Measurements from ENCODE around the gene CACNG1. TPM values are rescaled to one million over a fixed set of nuclear protein-coding genes. Genes with fewer than 3 reads are reported as not detected.

CACNG1 gene
- total RNA-seq, 1 experiment from 2014 or later = not detected

- Histone ChIP-seq H3K14ac (ENCODE audit: insufficient read depth, low read length) (no peak overlapping the region), H3K23me2 (ENCODE audit: insufficient read length, low read depth, low read length, poor library complexity, severe bottlenecking) (no peaks in the 10 kb centered on the region), H3K9me3 (ENCODE audit: control insufficient read depth, low read depth, low read length) (no peaks in the 10 kb centered on the region), H3K4me2 (ENCODE audit: insufficient read depth, insufficient read length, low read length) (no peak overlapping the region), H3K9ac (ENCODE audit: extremely low read depth, insufficient read length, low read length) (no peak overlapping the region), H2BK12ac (ENCODE audit: insufficient read length, low read depth, low read length) (no peak overlapping the region), H3K23ac (ENCODE audit: insufficient read length, low read depth, low read length) (no peak overlapping the region), H2BK20ac (ENCODE audit: low read depth, low read length, poor library complexity, severe bottlenecking) (no peak overlapping the region), H3T11ph (ENCODE audit: low read length) (no peak overlapping the region), H4K91ac (ENCODE audit: insufficient read length, low read depth, low read length) (no peak overlapping the region), H3K4me1 (ENCODE audit: insufficient read depth, low read length) (no peaks in the 10 kb centered on the region), H2BK5ac (ENCODE audit: insufficient read length, low read length) (no peak overlapping the region), H3K79me2 (ENCODE audit: insufficient read depth, low read length) (no peaks in the 10 kb centered on the region), H3K56ac (ENCODE audit: insufficient read length, low read depth, low read length) (no peak overlapping the region), H3K18ac (ENCODE audit: insufficient read length, low read depth, low read length) (no peak overlapping the region), H2AFZ (ENCODE audit: low read length) (no peak overlapping the region), H3K79me1 (ENCODE audit: insufficient read depth, low read depth, low read length, poor library complexity, severe bottlenecking) (no peaks in the 10 kb centered on the region), H4K20me1 (ENCODE audit: control insufficient read depth, insufficient read depth, insufficient read length) (no peaks in the 10 kb centered on the region), H4K5ac (ENCODE audit: insufficient read length, low read depth, low read length) (no peak overlapping the region), H4K8ac (replicated peaks; ENCODE audit: insufficient read length, low read depth, low read length) (no peak overlapping the region), H3K27ac (ENCODE audit: insufficient read length, low read depth, low read length) (no peak overlapping the region), H2BK120ac (ENCODE audit: low read depth, low read length, poor library complexity, severe bottlenecking) (no peak overlapping the region), H2AK5ac (ENCODE audit: insufficient read length, low read length) (no peak overlapping the region), H3K4ac (ENCODE audit: low read depth, low read length) (no peak overlapping the region), H2BK15ac (ENCODE audit: low read depth, low read length) (no peak overlapping the region), H3K27me3 (ENCODE audit: insufficient read depth, low read length) (no peaks in the 10 kb centered on the region)
- no peaks in the 10 kb centered on the region for H3K27me3 Mint-ChIP-seq (ENCODE audit: low read depth)
- H3K9me3 Mint-ChIP-seq = no peaks in the 10 kb centered on the region
- H3K4me3 Mint-ChIP-seq = no peak overlapping the region
- TF ChIP-seq CTCF (conservative IDR thresholded peaks at IDR 0.05) = no peak
- no peak overlapping the region for H3K27ac Mint-ChIP-seq
- peaks cover 10 to 39% (median 28%) of the 10 kb centered on the region in 3 experiments; a peak in 6 of 7 replicates for H3K36me3 Mint-ChIP-seq (ENCODE audit: insufficient read depth in 1 of 3, low read depth in 3 of 3)
- DNase-seq = no peak
- H3K4me1 Mint-ChIP-seq = no peaks in the 10 kb centered on the region
These were observed 60.9 kb downstream of the CACNG1 start for GRCh38 chr17:67105213-67105612.

Other genes with a start within 250 kb of the CACNG1 start
- 1.2 and 1.6 TPM in 2 replicates for gene CACNG5, start 209.4 kb upstream of the CACNG1 start, total RNA-seq (2021)
- gene CACNG4, start 79.8 kb upstream of the CACNG1 start, total RNA-seq (2021) = 6.0 and 6.3 TPM in 2 replicates
- gene HELZ, start 200.6 kb downstream of the CACNG1 start, total RNA-seq (2021) = 49.3 and 49.8 TPM in 2 replicates

Measured in H9 (cell line).